Stimulated activated naive CD8-positive, alpha-beta T cell treated with anti-CD3 and anti-CD28 coated beads, Interleukin-15, amount 100 ng/mL, for 72 hours (primary cell): ENCODE results near the gene TELO2.

ENCODE experiments used
- ATAC-seq: fragments of 150-1000 bp; cut with Tn5 transposase; 2 replicates; pipeline ENCODE4 v1.10.0; 2021; ENCODE audit warnings: mild to moderate bottlenecking, moderate library complexity
- DNase-seq, 2 donors: peaks; one replicate each; pipeline ENCODE4 v3.0.0; 2021 to 2022
- H3K27ac Mint-ChIP-seq, 2 donors: one replicate each; pipeline ENCODE4 v1.8.0; 2022; ENCODE audit warnings: mild to moderate bottlenecking in 2 of 2, mixed read lengths in 2 of 2, moderate library complexity in 2 of 2
- H3K27me3 Mint-ChIP-seq: one replicate; pipeline ENCODE4 v1.8.0; 2022; ENCODE audit warnings: mixed read lengths
- H3K4me1 Mint-ChIP-seq: one replicate; pipeline ENCODE4 v1.8.0; 2022; ENCODE audit warnings: mild to moderate bottlenecking, mixed read lengths
- H3K4me3 Mint-ChIP-seq, 2 donors: one replicate each; pipeline ENCODE4 v1.8.0; 2022; ENCODE audit warnings: mild to moderate bottlenecking in 2 of 2, mixed read lengths in 2 of 2, moderate library complexity in 1 of 2
- H3K9me3 Mint-ChIP-seq, 2 donors: one replicate each; pipeline ENCODE4 v1.8.0; 2022; ENCODE audit warnings: mixed read lengths in 2 of 2

Gene TELO2

GRCh38 chr16:1485847-1486496 lies 7.2 kb upstream of the TELO2 start:
- DNase-seq (no peak), ATAC-seq (no peak)
- H3K4me1 Mint-ChIP-seq: no peaks in the 10 kb centered on the region
- no peaks in the 10 kb centered on the region for H3K9me3 Mint-ChIP-seq
- peaks cover 6% of the 10 kb centered on the region for H3K27me3 Mint-ChIP-seq
- H3K4me3 Mint-ChIP-seq: no peak overlapping the region
- no peak overlapping the region for H3K27ac Mint-ChIP-seq

GRCh38 chr16:1486551-1487390 lies 6.4 kb upstream of the TELO2 start:
- no peak for ATAC-seq
- H3K27ac Mint-ChIP-seq: peak overlapping the region in 1 of 2 donors; percentile 76
- H3K9me3 Mint-ChIP-seq: no peaks in the 10 kb centered on the region
- no peaks in the 10 kb centered on the region for H3K4me1 Mint-ChIP-seq
- H3K27me3 Mint-ChIP-seq: no peaks in the 10 kb centered on the region
- no peak for DNase-seq
- no peak overlapping the region for H3K4me3 Mint-ChIP-seq

GRCh38 chr16:1487395-1488053 lies 5.6 kb upstream of the TELO2 start:
- ATAC-seq (no peak), DNase-seq (no peak)
- no peaks in the 10 kb centered on the region for H3K27me3 Mint-ChIP-seq
- no peak overlapping the region for H3K4me3 Mint-ChIP-seq
- H3K4me1 Mint-ChIP-seq: peaks cover 6% of the 10 kb centered on the region
- no peaks in the 10 kb centered on the region for H3K9me3 Mint-ChIP-seq
- no peak overlapping the region for H3K27ac Mint-ChIP-seq

- ATAC-seq: no peak
- H3K9me3 Mint-ChIP-seq: no peaks in the 10 kb centered on the region
- H3K27ac Mint-ChIP-seq: no peak overlapping the region
- no peaks in the 10 kb centered on the region for H3K27me3 Mint-ChIP-seq
- DNase-seq: no peak
- H3K4me1 Mint-ChIP-seq: peaks cover 10% of the 10 kb centered on the region
- H3K4me3 Mint-ChIP-seq: no peak overlapping the region
Measured at GRCh38 chr16:1488054-1488601, 5.0 kb upstream of the TELO2 start.

- H3K4me1 Mint-ChIP-seq: peaks cover 11% of the 10 kb centered on the region
- no peak for ATAC-seq
- H3K27me3 Mint-ChIP-seq: no peaks in the 10 kb centered on the region
- no peak within 1 kb of the TSS for H3K27ac Mint-ChIP-seq
- H3K4me3 Mint-ChIP-seq: no peak within 1 kb of the TSS
- no peaks in the 10 kb centered on the region for H3K9me3 Mint-ChIP-seq
- no peak for DNase-seq
Measured at GRCh38 chr16:1488619-1489018, 4.5 kb upstream of the TELO2 start, which contains the start of gene PTX4. Gene PTX4, minus strand, starts transcription at chr16:1488944. Its CDS starts 35 bp downstream, at chr16:1488909.

GRCh38 chr16:1489077-1489476 lies 4.1 kb upstream of the TELO2 start:
- no peak for DNase-seq
- Mint-ChIP-seq H3K27ac (no peak overlapping the region), H3K9me3 (no peaks in the 10 kb centered on the region), H3K27me3 (no peaks in the 10 kb centered on the region), H3K4me3 (no peak overlapping the region), H3K4me1 (peaks cover 15% of the 10 kb centered on the region)
- no peak for ATAC-seq

- Mint-ChIP-seq H3K4me1 (peaks cover 35% of the 10 kb centered on the region), H3K27ac (no peak overlapping the region), H3K4me3 (no peak overlapping the region), H3K9me3 (no peaks in the 10 kb centered on the region), H3K27me3 (no peaks in the 10 kb centered on the region)
- ATAC-seq (no peak), DNase-seq (no peak)
Measured at GRCh38 chr16:1491327-1491726, 1.8 kb upstream of the TELO2 start.

GRCh38 chr16:1492082-1492922 lies 858 bp upstream of the TELO2 start:
- Mint-ChIP-seq H3K9me3 (no peaks in the 10 kb centered on the region), H3K4me3 (peak overlapping the region; percentile 96 to 97), H3K4me1 (peaks cover 35% of the 10 kb centered on the region), H3K27ac (peak overlapping the region; percentile 99), H3K27me3 (no peaks in the 10 kb centered on the region)
- ATAC-seq (no peak), DNase-seq (no peak)

- DNase-seq: no peak
Measured at GRCh38 chr16:1493746-1494094, 560 bp downstream of the TELO2 start.

GRCh38 chr16:1494129-1494640 lies 1.0 kb downstream of the TELO2 start:
- peaks cover 41% of the 10 kb centered on the region for H3K4me1 Mint-ChIP-seq
- ATAC-seq (no peak), DNase-seq (no peak)
- peak overlapping the region in 1 of 2 donors; percentile 99 for H3K27ac Mint-ChIP-seq
- H3K27me3 Mint-ChIP-seq: no peaks in the 10 kb centered on the region
- H3K4me3 Mint-ChIP-seq: peak overlapping the region; percentile 96 to 97
- no peaks in the 10 kb centered on the region for H3K9me3 Mint-ChIP-seq

More at GRCh38 chr16:1493746-1494094, 560 bp downstream of the TELO2 start:
- peak; percentile 29 for ATAC-seq
- Mint-ChIP-seq H3K4me1 (peaks cover 41% of the 10 kb centered on the region), H3K27ac (peak overlapping the region; percentile 94 to 99), H3K4me3 (peak overlapping the region; percentile 96 to 97), H3K9me3 (no peaks in the 10 kb centered on the region), H3K27me3 (no peaks in the 10 kb centered on the region)

- peaks cover 41% of the 10 kb centered on the region for H3K4me1 Mint-ChIP-seq
- H3K9me3 Mint-ChIP-seq: no peaks in the 10 kb centered on the region
- ATAC-seq (no peak), DNase-seq (no peak)
- H3K27ac Mint-ChIP-seq: no peak overlapping the region
- no peaks in the 10 kb centered on the region for H3K27me3 Mint-ChIP-seq
- H3K4me3 Mint-ChIP-seq: peak overlapping the region; percentile 96 to 97
Measured at GRCh38 chr16:1494711-1495110, 1.6 kb downstream of the TELO2 start.

- Mint-ChIP-seq H3K4me1 (peaks cover 41% of the 10 kb centered on the region), H3K9me3 (no peaks in the 10 kb centered on the region), H3K27me3 (no peaks in the 10 kb centered on the region), H3K4me3 (peak overlapping the region; percentile 9 to 44), H3K27ac (peak overlapping the region in 1 of 2 donors; percentile 25)
- no peak for ATAC-seq
- DNase-seq: no peak
Measured at GRCh38 chr16:1495211-1495888, 2.2 kb downstream of the TELO2 start.

GRCh38 chr16:1495889-1496262 lies 2.7 kb downstream of the TELO2 start:
- H3K27ac Mint-ChIP-seq: no peak overlapping the region
- H3K9me3 Mint-ChIP-seq: no peaks in the 10 kb centered on the region
- H3K27me3 Mint-ChIP-seq: no peaks in the 10 kb centered on the region
- no peak overlapping the region for H3K4me3 Mint-ChIP-seq
- DNase-seq: no peak
- no peak for ATAC-seq
- peaks cover 41% of the 10 kb centered on the region for H3K4me1 Mint-ChIP-seq

- Mint-ChIP-seq H3K9me3 (no peaks in the 10 kb centered on the region), H3K27ac (no peak overlapping the region)
- ATAC-seq: no peak
Measured at GRCh38 chr16:1496464-1496863, 3.3 kb downstream of the TELO2 start.

More at GRCh38 chr16:1496464-1496863, 3.3 kb downstream of the TELO2 start:
- DNase-seq: no peak
- peaks cover 41% of the 10 kb centered on the region for H3K4me1 Mint-ChIP-seq
- no peak overlapping the region for H3K4me3 Mint-ChIP-seq
- no peaks in the 10 kb centered on the region for H3K27me3 Mint-ChIP-seq
